ENCODE data around the gene SPATA20.
A peak's percentile ranks its signal among the peaks of the same experiment; 100 is the strongest.

SPATA20 gene

GRCh38 chr17:50520483-50520882 is 26.5 kb upstream of the SPATA20 start:
- DNase-seq, result no peak

- DNase-seq, result no peak
These were observed 25.5 kb upstream of the SPATA20 start for GRCh38 chr17:50521514-50521913.

- no peak for DNase-seq
These were observed 24.2 kb upstream of the SPATA20 start for GRCh38 chr17:50522766-50523165.

- DNase-seq, result no peak
These were observed 23.8 kb upstream of the SPATA20 start for GRCh38 chr17:50523208-50523607.

GRCh38 chr17:50524838-50525237 is 22.1 kb upstream of the SPATA20 start:
- DNase-seq, result no peak

- DNase-seq, result no peak
These were observed 19.7 kb upstream of the SPATA20 start for GRCh38 chr17:50527155-50527762.

- DNase-seq, result no peak
These were observed 19.0 kb upstream of the SPATA20 start for GRCh38 chr17:50527949-50528474.

GRCh38 chr17:50529849-50530248 is 17.1 kb upstream of the SPATA20 start:
- no peak for DNase-seq

- DNase-seq, result no peak
These were observed 15.4 kb upstream of the SPATA20 start for GRCh38 chr17:50531428-50532025.

- peak; percentile 51 to 87 for DNase-seq
These were observed 14.4 kb upstream of the SPATA20 start, which contains the start of gene EPN3 for GRCh38 chr17:50532452-50533024. Gene EPN3 (plus strand): TSS chr17:50532735. CDS start chr17:50536557, 3,822 bp downstream.

- DNase-seq, result peak in 1 of 2 experiments; percentile 65
These were observed 13.8 kb upstream of the SPATA20 start for GRCh38 chr17:50533185-50533584.

- peak in 1 of 2 experiments; percentile 57 for DNase-seq
These were observed 13.2 kb upstream of the SPATA20 start for GRCh38 chr17:50533720-50534148.

- DNase-seq, result peak in 1 of 2 experiments; percentile 79
These were observed 12.6 kb upstream of the SPATA20 start for GRCh38 chr17:50534222-50534978.

- no peak for DNase-seq
These were observed 12.0 kb upstream of the SPATA20 start for GRCh38 chr17:50534979-50535326.

- DNase-seq, result no peak
These were observed 11.6 kb upstream of the SPATA20 start for GRCh38 chr17:50535407-50535806.

- no peak for DNase-seq
These were observed 10.0 kb upstream of the SPATA20 start for GRCh38 chr17:50536683-50537646.

- DNase-seq, result no peak
These were observed 9.0 kb upstream of the SPATA20 start for GRCh38 chr17:50537721-50538548.

- no peak for DNase-seq
These were observed 8.2 kb upstream of the SPATA20 start for GRCh38 chr17:50538549-50539410.

GRCh38 chr17:50539762-50540559 is 7.0 kb upstream of the SPATA20 start:
- peak; percentile 43 to 83 for DNase-seq
